CD4-positive, alpha-beta T cell (primary cell): ENCODE results near the gene FHL5. TPM values are rescaled to one million over a fixed set of nuclear protein-coding genes. Genes with fewer than 3 reads are reported as not detected.
"Not testable (repeated sequence)": the region's sequence is repeated elsewhere in the genome, so short reads cannot be mapped to it uniquely, and the experiment has no call there.

Experiments
- ATAC-seq: fragments of 200-7000 bp; cut with Tn5 transposase; one replicate; pipeline ENCODE4 v1.10.0; 2022; ENCODE audit warnings: mild to moderate bottlenecking; ENCODE audit not compliant: poor library complexity
- CTCF ChIA-PET: fragments of 350-600 bp; sonication (Branson Sonifier 250); formaldehyde crosslinking; loops from one replicate; lab custom pipeline; 2021; ENCODE audit warnings: antibody characterized with exemption, inconsistent platforms; lab: Charles Lee
- POLR2A ChIA-PET: fragments of 350-600 bp; sonication (Branson Sonifier 250); formaldehyde crosslinking; loops from one replicate; lab custom pipeline; 2021; ENCODE audit warnings: antibody characterized with exemption, inconsistent platforms; lab: Charles Lee
- DNase-seq, 14 experiments: peaks; one replicate each; pipeline ENCODE4 v3.0.0-alpha.2; 2013 to 2020; ENCODE audit warnings: mixed read lengths in 2 of 14
- H3K27ac ChIP-seq, 2 donors: one replicate each; pipeline versions ENCODE4 v1.5.1 to v1.7.0; 2013; ENCODE audit warnings: low read length in 2 of 2, low read depth in 1 of 2, mild to moderate bottlenecking in 1 of 2
- H3K27me3 ChIP-seq, 2 experiments: 1 replicate in 1 of 2; 2 replicates in 1 of 2; pipeline versions ENCODE4 v1.6.1 to v1.7.0; 2013; ENCODE audit warnings: low read length in 2 of 2, control low read depth in 1 of 2, mild to moderate bottlenecking in 1 of 2, moderate library complexity in 1 of 2; ENCODE audit not compliant: insufficient read depth in 2 of 2, control insufficient read depth in 1 of 2
- H3K36me3 ChIP-seq: one replicate; pipeline ENCODE4 v1.6.1; 2013; ENCODE audit warnings: low read length, control low read depth; ENCODE audit not compliant: insufficient read depth
- H3K4me1 ChIP-seq: one replicate; pipeline ENCODE4 v1.6.1; 2013; ENCODE audit warnings: low read length, control low read depth; ENCODE audit not compliant: insufficient read depth
- H3K4me3 ChIP-seq: one replicate; pipeline ENCODE4 v1.5.1; 2013; ENCODE audit warnings: mild to moderate bottlenecking, low read length, moderate library complexity
- H3K9me3 ChIP-seq, 2 experiments: 1 replicate in 1 of 2; 2 replicates in 1 of 2; pipeline versions ENCODE4 v1.6.1 to v1.7.0; 2013; ENCODE audit warnings: low read length in 2 of 2, mild to moderate bottlenecking in 2 of 2, control low read depth in 1 of 2, moderate library complexity in 1 of 2; ENCODE audit not compliant: control insufficient read depth in 1 of 2, insufficient read depth in 1 of 2
- H3K27ac Mint-ChIP-seq: one replicate; pipeline ENCODE4 v1.8.0; 2020; ENCODE audit warnings: mixed read lengths
- H3K27me3 Mint-ChIP-seq: one replicate; pipeline ENCODE4 v1.8.0; 2021; ENCODE audit warnings: mixed read lengths
- H3K36me3 Mint-ChIP-seq: one replicate; pipeline ENCODE4 v1.8.0; 2021; ENCODE audit warnings: low read depth, mixed read lengths
- H3K4me1 Mint-ChIP-seq: one replicate; pipeline ENCODE4 v1.8.0; 2021; ENCODE audit warnings: low read depth, mixed read lengths
- H3K4me3 Mint-ChIP-seq: one replicate; pipeline ENCODE4 v1.8.0; 2020; ENCODE audit warnings: mild to moderate bottlenecking, mixed read lengths
- H3K9me3 Mint-ChIP-seq: one replicate; pipeline ENCODE4 v1.8.0; 2020; ENCODE audit warnings: mixed read lengths
- intact Hi-C, 2 experiments: fragments of 100-400 bp; cut with DNase I in 1 of 2; cut with micrococcal nuclease in 1 of 2; formaldehyde crosslinking; loops; one replicate each; pipeline versions ENCODE4 v1.15.1 to v1.9.0; 2023 to 2025; cut with DNase I, micrococcal nuclease
- total RNA-seq, 174 experiments: library from RNA in 2 of 174; stranded (reverse) in 2 of 174; gene quantifications; one replicate each; pipeline ENCODE4 v1.2.3 and lab custom pipeline; 2021 to 2026
- TF ChIP-seq, protein P1 (sequence below): fragments of 200-600 bp; IDR thresholded peaks from one replicate; pipeline ENCODE4 v1.8.0; 2022; ENCODE audit warnings: antibody characterized with exemption, mild to moderate bottlenecking

Gene FHL5
- total RNA-seq, 2 experiments from 2014 or later, result not detected

GRCh38 chr6:96545882-96546281 is 17.0 kb upstream of the FHL5 start:
- ChIA-PET CTCF (interaction anchor here (0.6 kb wide), 1 partner anchor 16 kb away, joined by 3 read pairs; no protein-coding TSS in a partner anchor), POLR2A (no interaction called here)
- no peaks in the 10 kb centered on the region for H3K27me3 ChIP-seq
- no peaks in the 10 kb centered on the region for H3K9me3 ChIP-seq
- H3K36me3 ChIP-seq, result peaks cover 76% of the 10 kb centered on the region
- DNase-seq (no peak), ATAC-seq (no peak)
- H3K4me3 Mint-ChIP-seq, result no peak overlapping the region
- intact Hi-C loops, result no loop called here
- H3K4me1 ChIP-seq, result no peaks in the 10 kb centered on the region
- no peak overlapping the region for H3K27ac Mint-ChIP-seq
- no peaks in the 10 kb centered on the region for H3K4me1 Mint-ChIP-seq
- H3K9me3 Mint-ChIP-seq, result no peaks in the 10 kb centered on the region
- H3K27me3 Mint-ChIP-seq, result no peaks in the 10 kb centered on the region
- H3K27ac ChIP-seq, result no peak overlapping the region
- H3K4me3 ChIP-seq, result no peak overlapping the region
- peaks cover 73% of the 10 kb centered on the region for H3K36me3 Mint-ChIP-seq
- TF ChIP-seq, protein P1, sequence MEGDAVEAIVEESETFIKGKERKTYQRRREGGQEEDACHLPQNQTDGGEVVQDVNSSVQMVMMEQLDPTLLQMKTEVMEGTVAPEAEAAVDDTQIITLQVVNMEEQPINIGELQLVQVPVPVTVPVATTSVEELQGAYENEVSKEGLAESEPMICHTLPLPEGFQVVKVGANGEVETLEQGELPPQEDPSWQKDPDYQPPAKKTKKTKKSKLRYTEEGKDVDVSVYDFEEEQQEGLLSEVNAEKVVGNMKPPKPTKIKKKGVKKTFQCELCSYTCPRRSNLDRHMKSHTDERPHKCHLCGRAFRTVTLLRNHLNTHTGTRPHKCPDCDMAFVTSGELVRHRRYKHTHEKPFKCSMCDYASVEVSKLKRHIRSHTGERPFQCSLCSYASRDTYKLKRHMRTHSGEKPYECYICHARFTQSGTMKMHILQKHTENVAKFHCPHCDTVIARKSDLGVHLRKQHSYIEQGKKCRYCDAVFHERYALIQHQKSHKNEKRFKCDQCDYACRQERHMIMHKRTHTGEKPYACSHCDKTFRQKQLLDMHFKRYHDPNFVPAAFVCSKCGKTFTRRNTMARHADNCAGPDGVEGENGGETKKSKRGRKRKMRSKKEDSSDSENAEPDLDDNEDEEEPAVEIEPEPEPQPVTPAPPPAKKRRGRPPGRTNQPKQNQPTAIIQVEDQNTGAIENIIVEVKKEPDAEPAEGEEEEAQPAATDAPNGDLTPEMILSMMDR, result no peak

DNA sequence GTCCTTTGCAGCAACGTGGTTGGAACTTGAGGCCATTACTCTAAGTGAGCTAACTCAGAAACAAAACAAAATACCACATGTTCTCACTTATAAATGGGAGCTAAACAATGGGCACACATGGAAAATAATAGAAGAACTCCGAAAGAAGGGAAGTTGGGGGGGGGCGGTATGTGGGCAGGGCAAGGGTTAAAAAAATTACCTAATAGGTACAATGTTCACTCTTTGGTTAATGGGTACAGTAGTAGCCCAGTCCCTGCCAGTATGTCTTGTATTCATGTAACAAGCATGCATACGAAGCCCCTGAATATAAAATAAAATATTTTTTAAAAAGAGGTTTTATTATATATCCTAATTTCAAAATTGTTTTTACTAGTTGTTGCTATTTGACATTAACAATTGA is 15.3 kb upstream of the FHL5 start:
- DNase-seq (no peak), ATAC-seq (no peak)
- no peak overlapping the region for H3K4me3 Mint-ChIP-seq
- no peak overlapping the region for H3K4me3 ChIP-seq
- no peak overlapping the region for H3K27ac ChIP-seq
- ChIA-PET CTCF (no interaction called here), POLR2A (no interaction called here)
- H3K4me1 ChIP-seq, result no peaks in the 10 kb centered on the region
- H3K4me1 Mint-ChIP-seq, result no peaks in the 10 kb centered on the region
- TF ChIP-seq, protein P1, result no peak
- H3K27me3 ChIP-seq, result no peaks in the 10 kb centered on the region
- intact Hi-C loops, result no loop called here
- no peaks in the 10 kb centered on the region for H3K9me3 Mint-ChIP-seq
- H3K27ac Mint-ChIP-seq, result no peak overlapping the region
- H3K36me3 Mint-ChIP-seq, result peaks cover 80% of the 10 kb centered on the region
- H3K27me3 Mint-ChIP-seq, result no peaks in the 10 kb centered on the region
- H3K9me3 ChIP-seq, result no peaks in the 10 kb centered on the region
- peaks cover 85% of the 10 kb centered on the region for H3K36me3 ChIP-seq

- intact Hi-C loops, result no loop called here
- TF ChIP-seq, protein P1, result no peak
- DNase-seq (no peak), ATAC-seq (no peak)
- POLR2A ChIA-PET, result no interaction called here
- Mint-ChIP-seq H3K36me3 (peaks cover 68% of the 10 kb centered on the region), H3K4me3 (no peak overlapping the region), H3K9me3 (no peaks in the 10 kb centered on the region), H3K27ac (no peak overlapping the region), H3K27me3 (no peaks in the 10 kb centered on the region), H3K4me1 (no peaks in the 10 kb centered on the region)
- CTCF ChIA-PET, result no interaction called here
- Histone ChIP-seq H3K27me3 (no peaks in the 10 kb centered on the region), H3K36me3 (peaks cover 48% of the 10 kb centered on the region), H3K27ac (no peak overlapping the region), H3K4me3 (no peak overlapping the region), H3K4me1 (no peaks in the 10 kb centered on the region), H3K9me3 (no peaks in the 10 kb centered on the region)
These were observed 8.4 kb upstream of the FHL5 start for GRCh38 chr6:96554558-96554957.

DNA sequence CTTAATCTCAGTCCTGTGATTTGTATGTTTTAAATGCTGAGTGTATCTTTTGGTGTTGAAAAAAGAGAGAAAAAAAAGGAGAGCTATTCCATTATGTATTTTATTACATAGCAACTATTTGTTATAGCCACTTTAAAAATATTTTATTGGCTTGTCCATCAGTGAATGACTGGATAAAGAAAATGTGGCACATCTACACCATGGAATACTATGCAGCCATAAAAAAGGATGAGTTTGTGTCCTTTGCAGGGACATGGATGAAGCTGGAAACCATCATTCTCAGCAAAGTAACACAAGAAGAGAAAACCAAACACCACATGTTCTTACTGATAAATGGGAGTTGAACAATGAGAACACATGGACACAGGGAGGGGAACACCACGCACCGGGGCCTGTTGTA is 3.2 kb upstream of the FHL5 start:
- H3K27ac ChIP-seq, H3K4me1 ChIP-seq, H3K4me3 Mint-ChIP-seq, H3K36me3 ChIP-seq, H3K27me3 ChIP-seq, H3K4me3 ChIP-seq, ATAC-seq, H3K4me1 Mint-ChIP-seq, POLR2A ChIA-PET, intact Hi-C loops, H3K9me3 ChIP-seq, H3K9me3 Mint-ChIP-seq, CTCF ChIA-PET, DNase-seq, H3K27me3 Mint-ChIP-seq, H3K27ac Mint-ChIP-seq: not testable (repeated sequence)
- H3K36me3 Mint-ChIP-seq, result peaks cover 25% of the 10 kb centered on the region
